HG03108 (cell line): ENCODE data around the gene SLC26A11.
"Not testable (repeated sequence)": the region's sequence is repeated elsewhere in the genome, so short reads cannot be mapped to it uniquely, and the experiment has no call there.

Experiments
- ATAC-seq: cut with Tn5 transposase; IDR thresholded peaks from one replicate; pipeline ENCODE4 v1.9.1; 2021; ENCODE audit warnings: moderate library complexity; ENCODE audit not compliant: unreplicated experiment

The SLC26A11 gene

GRCh38 chr17:80299350-80300100 lies 79.3 kb downstream of the SLC26A11 start:
- ATAC-seq = not testable (repeated sequence)

GRCh38 chr17:80300756-80301155 lies 80.5 kb downstream of the SLC26A11 start:
- ATAC-seq = not testable (repeated sequence)
